Neural progenitor cell (in vitro differentiated cells): ENCODE data around the gene PAPOLB. TPM values are rescaled to one million over a fixed set of nuclear protein-coding genes. Genes with fewer than 3 reads are reported as not detected.
A peak's percentile ranks its signal among the peaks of the same experiment; 100 is the strongest.

Source experiments
- DNase-seq: peaks from one replicate; pipeline ENCODE4 v3.0.0-alpha.2; 2016; ENCODE audit warnings: low spot score
- H2AFZ ChIP-seq: fragments of 200-600 bp; sonication (generic); replicated peaks from 2 replicates; pipeline ENCODE4 v1.6.1; 2016; ENCODE audit warnings: antibody characterized with exemption
- H3F3A ChIP-seq: fragments of 200-600 bp; sonication (generic); 2 replicates; pipeline ENCODE4 v1.6.1; 2016; ENCODE audit warnings: antibody characterized with exemption, low read depth
- H3K27ac ChIP-seq: fragments of 200-600 bp; sonication (generic); 2 replicates; pipeline ENCODE4 v1.5.1; 2016; ENCODE audit warnings: mild to moderate bottlenecking
- H3K27me3 ChIP-seq: fragments of 200-600 bp; sonication (generic); 2 replicates; pipeline ENCODE4 v1.6.1; 2016; ENCODE audit warnings: mild to moderate bottlenecking, moderate library complexity
- H3K36me3 ChIP-seq: fragments of 200-600 bp; sonication (generic); 2 replicates; pipeline ENCODE4 v1.5.1; 2016
- H3K4me1 ChIP-seq: fragments of 200-600 bp; sonication (generic); 2 replicates; pipeline ENCODE4 v1.6.1; 2016; ENCODE audit warnings: mixed run types
- H3K4me2 ChIP-seq: fragments of 200-600 bp; sonication (generic); 2 replicates; pipeline ENCODE4 v1.6.1; 2016
- H3K4me3 ChIP-seq: fragments of 200-600 bp; sonication (generic); 2 replicates; pipeline ENCODE4 v1.5.1; 2016
- H3K79me2 ChIP-seq: fragments of 200-600 bp; sonication (generic); 2 replicates; pipeline ENCODE4 v1.6.1; 2016; ENCODE audit warnings: low read depth
- H3K9ac ChIP-seq: fragments of 200-600 bp; sonication (generic); 2 replicates; pipeline ENCODE4 v1.6.1; 2016
- H3K9me3 ChIP-seq: fragments of 200-600 bp; sonication (generic); 2 replicates; pipeline ENCODE4 v1.5.1; 2016; ENCODE audit warnings: low read depth
- H4K20me1 ChIP-seq: fragments of 200-600 bp; sonication (generic); 2 replicates; pipeline ENCODE4 v1.6.1; 2016; ENCODE audit warnings: low read depth
- H3K27ac Mint-ChIP-seq: 3 replicates; pipeline ENCODE4 v1.8.0; 2021; ENCODE audit warnings: mixed read lengths
- H3K27me3 Mint-ChIP-seq: 2 replicates; pipeline ENCODE4 v1.8.0; 2022; ENCODE audit warnings: low read depth, mild to moderate bottlenecking, inconsistent platforms, moderate library complexity, mixed read lengths; ENCODE audit not compliant: insufficient read depth
- H3K36me3 Mint-ChIP-seq: 3 replicates; pipeline ENCODE4 v1.8.0; 2021; ENCODE audit warnings: mixed read lengths
- H3K4me1 Mint-ChIP-seq: 3 replicates; pipeline ENCODE4 v1.8.0; 2021; ENCODE audit warnings: mixed read lengths
- H3K4me3 Mint-ChIP-seq: 3 replicates; pipeline ENCODE4 v1.8.0; 2021; ENCODE audit warnings: mild to moderate bottlenecking, moderate library complexity, mixed read lengths
- H3K9me3 Mint-ChIP-seq: 3 replicates; pipeline ENCODE4 v1.8.0; 2020; ENCODE audit warnings: mixed read lengths
- CTCF ChIP-seq: fragments of 200-600 bp; sonication (generic); IDR thresholded peaks from 2 replicates; pipeline ENCODE4 v1.5.1; 2017; ENCODE audit warnings: antibody characterized with exemption, mild to moderate bottlenecking
- EZH2 ChIP-seq: fragments of 200-600 bp; sonication (generic); IDR thresholded peaks from 2 replicates; pipeline ENCODE4 v1.6.1; 2017; ENCODE audit warnings: antibody characterized with exemption, mild to moderate bottlenecking, moderate library complexity
- EZH2phosphoT487 ChIP-seq: fragments of 200-600 bp; sonication (generic); IDR thresholded peaks from 2 replicates; pipeline ENCODE4 v1.6.1; 2017; ENCODE audit warnings: antibody characterized with exemption
- total RNA-seq: library from RNA; depleted of rRNA; stranded (reverse); fragments of >200 nt; gene quantifications from 2 replicates; pipeline ENCODE4 v1.2.3, GENCODE V29; 2015; ENCODE audit warnings: low replicate concordance

Gene PAPOLB
- total RNA-seq, 1 donor from 2014 or later: not detected

GRCh38 chr7:4883033-4883371 is 21.2 kb upstream of the PAPOLB start:
- Mint-ChIP-seq H3K4me1 (peaks cover 35% of the 10 kb centered on the region), H3K36me3 (no peaks in the 10 kb centered on the region), H3K27ac (no peak overlapping the region), H3K27me3 (peaks cover 7% of the 10 kb centered on the region), H3K4me3 (peak overlapping the region; percentile 94), H3K9me3 (no peaks in the 10 kb centered on the region)
- no peak for DNase-seq
- Histone ChIP-seq H3K27me3 (peaks cover 17% of the 10 kb centered on the region), H3K79me2 (no peaks in the 10 kb centered on the region), H3K4me3 (peak overlapping the region; percentile 74), H2AFZ (peak overlapping the region; percentile 71), H3K4me1 (peaks cover 5% of the 10 kb centered on the region), H3K27ac (no peak overlapping the region), H3K9ac (no peak overlapping the region), H4K20me1 (no peaks in the 10 kb centered on the region), H3K4me2 (peak overlapping the region; percentile 79), H3K9me3 (no peaks in the 10 kb centered on the region), H3K36me3 (no peaks in the 10 kb centered on the region), H3F3A (peaks cover 18% of the 10 kb centered on the region)
- TF ChIP-seq EZH2 (no peak), EZH2phosphoT487 (no peak), CTCF (no peak)

GRCh38 chr7:4882169-4883032 is 20.6 kb upstream of the PAPOLB start:
- Mint-ChIP-seq H3K4me1 (peaks cover 35% of the 10 kb centered on the region), H3K4me3 (peak overlapping the region; percentile 94), H3K36me3 (peaks cover 2% of the 10 kb centered on the region), H3K27ac (peak overlapping the region; percentile 67), H3K27me3 (peaks cover 9% of the 10 kb centered on the region), H3K9me3 (no peaks in the 10 kb centered on the region)
- TF ChIP-seq CTCF: no peak
- TF ChIP-seq EZH2phosphoT487: no peak
- TF ChIP-seq EZH2: no peak
- Histone ChIP-seq H3K4me2 (peak overlapping the region; percentile 79), H3K9ac (no peak overlapping the region), H3K4me1 (peaks cover 5% of the 10 kb centered on the region), H3K27me3 (peaks cover 17% of the 10 kb centered on the region), H3K79me2 (no peaks in the 10 kb centered on the region), H3K27ac (no peak overlapping the region), H3K36me3 (no peaks in the 10 kb centered on the region), H3K4me3 (peak overlapping the region; percentile 74), H4K20me1 (no peaks in the 10 kb centered on the region), H3K9me3 (no peaks in the 10 kb centered on the region), H2AFZ (peak overlapping the region; percentile 71), H3F3A (peaks cover 18% of the 10 kb centered on the region)
- DNase-seq: peak; percentile 68

GRCh38 chr7:4880218-4880617 is 18.4 kb upstream of the PAPOLB start:
- TF ChIP-seq CTCF (no peak), EZH2 (no peak), EZH2phosphoT487 (no peak)
- Histone ChIP-seq H3K79me2 (no peaks in the 10 kb centered on the region), H3K9ac (no peak overlapping the region), H3K27me3 (peaks cover 17% of the 10 kb centered on the region), H3K9me3 (no peaks in the 10 kb centered on the region), H3K4me3 (no peak overlapping the region), H4K20me1 (no peaks in the 10 kb centered on the region), H3K4me1 (peaks cover 5% of the 10 kb centered on the region), H3F3A (peaks cover 18% of the 10 kb centered on the region), H3K27ac (no peak overlapping the region), H3K4me2 (no peak overlapping the region), H2AFZ (no peak overlapping the region), H3K36me3 (no peaks in the 10 kb centered on the region)
- H3K4me1 Mint-ChIP-seq: peaks cover 35% of the 10 kb centered on the region
- H3K27me3 Mint-ChIP-seq: peaks cover 14% of the 10 kb centered on the region
- no peak for DNase-seq
- H3K9me3 Mint-ChIP-seq: no peaks in the 10 kb centered on the region
- H3K36me3 Mint-ChIP-seq: peaks cover 6% of the 10 kb centered on the region
- peak overlapping the region; percentile 79 for H3K4me3 Mint-ChIP-seq
- H3K27ac Mint-ChIP-seq: peak overlapping the region; percentile 90
